K562 (cell line): Measurements from ENCODE around the gene ADAM8. TPM values are rescaled to one million over a fixed set of nuclear protein-coding genes. Genes with fewer than 3 reads are reported as not detected.

Experiments
- ATAC-seq: fragments of 200-7000 bp; cut with Tn5 transposase; 3 replicates; pipeline ENCODE4 v1.9.1; 2020; ENCODE audit warnings: moderate library complexity
- BruUV-seq: library from RNA; stranded (reverse); fragments of 400-500 nt; replicated peaks from 2 replicates; lab custom pipeline; 2021; lab: Mats Ljungman, UMichigan
- CTCF ChIA-PET: fragments of 300-600 bp; formaldehyde crosslinking; extraction: SDS; loops from one replicate; lab custom pipeline; 2021; ENCODE audit warnings: low intra/inter-chr PET ratio; lab: Yijun Ruan, JAX
- POLR2A ChIA-PET: fragments of 300-600, 350-650 bp; sonication (Branson Sonifier 250); formaldehyde crosslinking; extraction: SDS; loops from one replicate; lab custom pipeline; 2021; ENCODE audit warnings: antibody characterized with exemption, inconsistent platforms; lab: Yijun Ruan, JAX
- DNase-seq, 4 experiments: peaks; one replicate each; pipeline versions ENCODE4 v3.0.0 to v3.0.0-alpha.2; 2011 to 2018; ENCODE audit warnings: low spot score in 3 of 4, mixed read lengths in 3 of 4; ENCODE audit errors: extremely low read depth in 1 of 4
- FAIRE-seq: peaks from 2 replicates; lab custom pipeline; 2011; peaks lifted over from hg19 to GRCh38; lab: Jason Lieb, UNC
- H2AFZ ChIP-seq: 2 replicates; pipeline ENCODE4 v1.6.0; 2011; ENCODE audit warnings: low read depth, low read length, control low read depth, inconsistent platforms
- H3K27ac ChIP-seq: fragments of 200-600 bp; 3 replicates; pipeline ENCODE4 v1.8.0; 2011; ENCODE audit warnings: low read depth, mild to moderate bottlenecking, control low read depth, inconsistent platforms, low read length, moderate library complexity, mixed read lengths; ENCODE audit errors: extremely low read depth
- H3K27me3 ChIP-seq, 2 experiments: fragments of 300-600 bp in 1 of 2; 2 replicates in 1 of 2; 3 replicates in 1 of 2; pipeline versions ENCODE4 v1.6.0 to v1.8.0; 2011; ENCODE audit warnings: inconsistent platforms in 2 of 2, low read length in 2 of 2, mild to moderate bottlenecking in 1 of 2, mixed read lengths in 1 of 2, moderate library complexity in 1 of 2; ENCODE audit not compliant: control insufficient read depth in 2 of 2, insufficient read depth in 2 of 2
- H3K36me3 ChIP-seq: fragments of 300-600 bp; 3 replicates; pipeline ENCODE4 v1.8.0; 2011; ENCODE audit warnings: mild to moderate bottlenecking, low read length, inconsistent platforms; ENCODE audit not compliant: control insufficient read depth, insufficient read depth
- H3K4me1 ChIP-seq, 2 experiments: fragments of 200-600 bp in 1 of 2; replicated peaks in 1 of 2; 2 replicates in 1 of 2; 3 replicates in 1 of 2; pipeline versions ENCODE4 v1.5.1 to v1.8.0; 2011; ENCODE audit warnings: inconsistent platforms in 2 of 2, low read length in 2 of 2, mild to moderate bottlenecking in 1 of 2, mixed read lengths in 1 of 2, moderate library complexity in 1 of 2; ENCODE audit not compliant: control insufficient read depth in 2 of 2, insufficient read depth in 2 of 2
- H3K4me2 ChIP-seq: 2 replicates; pipeline ENCODE4 v1.6.1; 2011; ENCODE audit warnings: low read length, control low read depth, inconsistent platforms, mixed read lengths; ENCODE audit not compliant: insufficient read depth
- H3K4me3 ChIP-seq: fragments of 200-600 bp; sonication (generic), shearing (Covaris generic); 2 replicates; pipeline ENCODE4 v1.5.1; 2016; ENCODE audit warnings: control low read depth, inconsistent platforms
- H3K79me2 ChIP-seq: fragments of 200-600 bp; 3 replicates; pipeline ENCODE4 v1.8.0; 2011; ENCODE audit warnings: low read length, inconsistent platforms; ENCODE audit not compliant: control insufficient read depth, insufficient read depth
- H3K9ac ChIP-seq, 2 experiments: 2 replicates each; pipeline versions ENCODE4 v1.6.0 to v1.6.1; 2011; ENCODE audit warnings: low read depth in 2 of 2, low read length in 2 of 2, control low read depth in 1 of 2, inconsistent platforms in 1 of 2, mild to moderate bottlenecking in 1 of 2, mixed read lengths in 1 of 2; ENCODE audit not compliant: insufficient read depth in 1 of 2
- H3K9me1 ChIP-seq: one replicate; pipeline ENCODE4 v1.6.0; 2011; ENCODE audit warnings: inconsistent platforms, mild to moderate bottlenecking, low read length, moderate library complexity; ENCODE audit not compliant: control insufficient read depth, insufficient read depth
- H3K9me3 ChIP-seq: replicated peaks from 2 replicates; pipeline ENCODE4 v1.5.1; 2011; ENCODE audit warnings: low read depth, low read length, inconsistent platforms; ENCODE audit not compliant: control insufficient read depth, insufficient read depth
- H4K20me1 ChIP-seq: replicated peaks from 2 replicates; pipeline ENCODE4 v1.6.1; 2011; ENCODE audit warnings: low read length, inconsistent platforms, mixed read lengths; ENCODE audit not compliant: control insufficient read depth, insufficient read depth
- CBFA2T3 ChIP-seq: fragments of 450-650 bp; IDR thresholded peaks from 2 replicates; pipeline ENCODE4 v1.6.1; 2017
- CREM ChIP-seq: IDR thresholded peaks from 2 replicates; pipeline ENCODE4 v1.6.1; 2014; ENCODE audit warnings: antibody characterized with exemption, low read depth
- ERF ChIP-seq: fragments of 450-650 bp; formaldehyde crosslinking; IDR thresholded peaks from 2 replicates; pipeline ENCODE4 v1.4.0; 2020; ENCODE audit warnings: mild to moderate bottlenecking, mixed read lengths
- ESRRA ChIP-seq: fragments of 450-650 bp; IDR thresholded peaks from 2 replicates; pipeline ENCODE4 v1.6.1; 2014; ENCODE audit warnings: low read depth, mild to moderate bottlenecking, moderate library complexity, borderline replicate concordance
- FOS ChIP-seq: IDR thresholded peaks from 3 replicates; pipeline ENCODE4 v1.6.1; 2011; ENCODE audit not compliant: insufficient read length; ENCODE audit errors: extremely low read depth
- FOXA3 ChIP-seq, 2 experiments: fragments of 450-650 bp in 1 of 2; sonication (generic) in 1 of 2; formaldehyde crosslinking; IDR thresholded peaks in 1 of 2; conservative IDR thresholded peaks in 1 of 2; 2 replicates each; pipeline versions ENCODE4 v1.4.0 to v1.8.0; 2020 to 2022; ENCODE audit warnings: mild to moderate bottlenecking in 2 of 2, missing genetic modification reagents in 1 of 2
- FOXJ3 ChIP-seq: sonication (generic); formaldehyde crosslinking; IDR thresholded peaks from 2 replicates; pipeline ENCODE4 v1.4.0; 2020; ENCODE audit warnings: mild to moderate bottlenecking, missing genetic modification reagents
- NR4A1 ChIP-seq, 2 experiments: fragments of 250-450 bp in 1 of 2; fragments of 450-650 bp in 1 of 2; sonication (Bioruptor Pico) in 1 of 2; IDR thresholded peaks; 2 replicates each; pipeline versions ENCODE4 v1.4.0 to v1.6.1; 2016 to 2020; ENCODE audit warnings: mild to moderate bottlenecking in 2 of 2, missing compliant biosample characterization in 1 of 2, missing genetic modification characterization in 1 of 2, moderate library complexity in 1 of 2
- NRF1 ChIP-seq, 2 experiments: fragments of 450-650 bp; IDR thresholded peaks in 1 of 2; conservative IDR thresholded peaks in 1 of 2; 2 replicates each; pipeline ENCODE4 v1.6.1; 2014; ENCODE audit warnings: mild to moderate bottlenecking in 2 of 2
- POLR2H ChIP-seq: IDR thresholded peaks from 2 replicates; pipeline ENCODE4 v1.6.1; 2016; ENCODE audit warnings: missing genetic modification characterization, low read depth, mild to moderate bottlenecking, control low read depth, missing compliant biosample characterization, moderate library complexity
- RAD21 ChIP-seq, 2 experiments: fragments of 250-450 bp in 1 of 2; fragments of 450-650 bp in 1 of 2; sonication (Bioruptor Pico) in 1 of 2; formaldehyde crosslinking in 1 of 2; IDR thresholded peaks in 1 of 2; conservative IDR thresholded peaks in 1 of 2; 2 replicates each; pipeline versions ENCODE4 v1.4.0 to v1.8.0; 2020 to 2022; ENCODE audit warnings: mild to moderate bottlenecking in 2 of 2, moderate library complexity in 1 of 2
- RFX1 ChIP-seq: fragments of 450-650 bp; IDR thresholded peaks from 2 replicates; pipeline ENCODE4 v1.6.1; 2016; ENCODE audit warnings: mild to moderate bottlenecking, moderate library complexity
- TAF1 ChIP-seq: IDR thresholded peaks from 2 replicates; pipeline ENCODE4 v1.6.1; 2011; ENCODE audit warnings: mild to moderate bottlenecking, low read length, moderate library complexity; ENCODE audit not compliant: insufficient read depth, control insufficient read depth, severe bottlenecking; ENCODE audit errors: extremely low read depth
- ZBED1 ChIP-seq: IDR thresholded peaks from 2 replicates; pipeline ENCODE4 v1.6.1; 2014
- ZFX ChIP-seq: sonication (generic); formaldehyde crosslinking; IDR thresholded peaks from 2 replicates; pipeline ENCODE4 v1.8.0; 2022; ENCODE audit warnings: mild to moderate bottlenecking, missing genetic modification reagents, moderate library complexity
- ZNF507 ChIP-seq: conservative IDR thresholded peaks from 2 replicates; pipeline ENCODE4 v1.6.1; 2017; ENCODE audit warnings: missing genetic modification characterization, missing compliant biosample characterization
- WGBS: fragments of 100-300 bp; shearing (Covaris generic); methylation state at CpG from one replicate; pipeline ENCODE4 v1.1.6; 2016; ENCODE audit warnings: low coverage, mixed read lengths; ENCODE audit not compliant: insufficient coverage; ENCODE audit errors: missing lambda C conversion rate; 5-methylcytosine and 5-hydroxymethylcytosine counted together
- in situ Hi-C: fragments of 300-500 bp; cut with MboI; formaldehyde crosslinking; loops from 4 replicates; pipeline ENCODE4 v1.15.0; 2018; ENCODE audit warnings: inconsistent platforms, mixed read lengths
- intact Hi-C: fragments of 100-400 bp; cut with micrococcal nuclease; formaldehyde crosslinking; loops from 2 replicates; pipeline ENCODE4 v1.14.2; 2022
- polyA plus RNA-seq, 8 experiments: library from polyadenylated mRNA; depleted of rRNA in 4 of 8; stranded (reverse) in 5 of 8; unstranded in 3 of 8; fragments of >200 nt; fragmentation: Nextera tagmentation in 2 of 8; fragmentation: Illumina TruSeq in 1 of 8; extraction: Ambion mirVana in 2 of 8; extraction: Trizol in 1 of 8; gene quantifications; 2 replicates each; pipeline versions ENCODE4 v1.2.1 to v1.2.3, GENCODE V29; 2011 to 2014; ENCODE audit warnings: inconsistent platforms in 1 of 8, missing spikeins in 1 of 8
- total RNA-seq, 7 experiments: library from RNA; depleted of rRNA in 6 of 7; stranded (reverse); fragments of >200 nt in 6 of 7; fragmentation: Illumina TruSeq in 2 of 7; extraction: Trizol in 2 of 7; gene quantifications; 2 replicates each; pipeline versions ENCODE4 v1.2.1 to v1.2.3, GENCODE V29; 2011 to 2021; ENCODE audit warnings: low replicate concordance in 1 of 7
- TF ChIP-seq, protein P1 (sequence below): fragments of 200-400 bp; formaldehyde crosslinking; IDR thresholded peaks from 2 replicates; pipeline ENCODE4 v1.6.1; 2017; ENCODE audit warnings: mild to moderate bottlenecking, low read depth, low read length, moderate library complexity

ADAM8 gene
- total and polyA plus RNA-seq, 9 of the 15 experiments (the other 6 are each of a cell fraction or from before 2014, with no cell fraction given) = 0.07 to 7.0 (median 1.1) TPM

DNA sequence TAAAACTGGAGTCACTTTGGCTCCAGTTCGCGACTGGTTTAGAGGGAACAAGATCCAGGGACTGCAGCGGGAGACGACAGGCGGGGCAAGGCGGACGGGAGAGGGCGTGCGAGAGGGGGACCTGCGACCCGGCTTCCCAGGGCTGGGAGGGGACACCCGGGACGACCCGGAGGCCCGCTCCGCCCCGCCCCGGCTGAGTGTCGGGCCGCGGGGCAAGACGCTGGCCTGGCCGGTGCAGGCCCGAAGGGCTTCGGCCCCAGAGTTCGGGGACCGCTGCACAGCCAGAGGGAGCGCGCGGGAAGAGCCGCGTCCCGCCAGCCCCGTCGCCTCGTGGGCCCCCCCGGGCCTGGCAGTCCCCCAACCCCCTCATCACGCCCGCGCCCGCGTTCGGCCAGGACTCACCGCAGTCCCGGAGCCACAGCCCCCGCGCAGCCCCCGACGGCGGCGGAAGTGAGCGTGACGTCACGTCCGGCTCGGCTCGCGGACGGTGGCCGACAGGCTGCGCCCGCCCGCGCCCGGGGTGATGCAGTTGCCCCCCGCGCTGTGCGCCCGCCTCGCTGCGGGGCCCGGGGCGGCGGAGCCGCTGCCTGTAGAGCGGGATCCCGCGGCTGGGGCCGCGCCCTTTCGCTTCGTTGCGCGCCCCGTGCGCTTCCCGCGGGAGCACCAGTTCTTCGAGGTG is 31.9 kb upstream of the ADAM8 start, which contains the start of the genes TUBGCP2 and ZNF511 (continued):
- TF ChIP-seq FOS = no peak
- no peak; the same call in 1 of the 2 replicates for TF ChIP-seq POLR2H
- TF ChIP-seq ESRRA = no peak
- TF ChIP-seq NR4A1 (CRISPR knock-in tag; IDR thresholded peaks at IDR 0.05) = no peak
- TF ChIP-seq NR4A1 (tag; IDR thresholded peaks at IDR 0.05) = no peak
- TF ChIP-seq ZNF507 (tag) = no peak
- TF ChIP-seq CREM = peak; percentile 93
- no peak for TF ChIP-seq CBFA2T3
- TF ChIP-seq NRF1 (conservative IDR thresholded peaks at IDR 0.05 in 1 of 2, IDR thresholded peaks at IDR 0.05 in 1 of 2) = peak; percentile 76 to 79; a peak in 2 of 4 replicates

DNA sequence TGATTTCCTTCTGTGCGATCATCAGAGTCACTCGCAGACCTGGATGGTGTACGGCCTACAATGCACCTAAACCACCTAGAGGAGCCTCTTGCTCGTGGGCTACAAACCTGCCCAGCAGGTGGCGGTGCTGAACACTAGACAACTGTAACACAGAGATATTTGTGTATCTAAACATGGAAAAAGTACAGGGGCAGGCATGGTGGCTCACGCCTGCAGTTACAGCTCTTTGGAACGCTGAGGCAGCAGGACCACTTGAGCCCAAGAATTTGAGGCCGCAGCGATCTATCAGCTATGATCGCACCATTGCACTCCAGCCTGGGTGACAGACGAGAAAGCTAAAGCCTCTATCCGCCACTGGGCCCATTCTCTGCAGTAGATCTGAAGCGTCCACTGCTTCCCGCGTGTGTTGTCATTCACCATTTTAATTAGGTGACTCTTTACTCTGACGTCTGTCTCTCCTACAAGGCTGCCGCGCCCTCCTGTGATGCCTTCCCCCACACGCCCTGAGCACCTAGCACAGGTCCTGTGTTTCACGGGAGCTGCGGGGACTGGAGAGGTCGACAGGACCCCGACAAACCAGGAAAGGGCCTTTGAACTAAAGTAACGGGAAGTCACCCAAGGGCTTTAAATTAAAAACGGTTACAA is 31.2 kb upstream of the ADAM8 start:
- peak; percentile 90 for FAIRE-seq
- POLR2A ChIA-PET = interaction anchor here (0.6 to 1.2 kb wide), 3 partner anchors 8 to 140 kb away, joined by 3 to 4 read pairs (median 3); no protein-coding TSS in a partner anchor
- Histone ChIP-seq H3K4me3 (peak overlapping the region; percentile 67), H2AFZ (no peak overlapping the region), H3K9me3 (no peaks in the 10 kb centered on the region), H3K27ac (peak overlapping the region; percentile 85), H3K4me1 (peaks cover 21 to 46% of the 10 kb centered on the region in 2 experiments), H3K79me2 (peaks cover 62% of the 10 kb centered on the region), H4K20me1 (no peaks in the 10 kb centered on the region; the same call in 1 of the 2 replicates), H3K9me1 (no peaks in the 10 kb centered on the region), H3K9ac (peak overlapping the region; percentile 75 to 96), H3K4me2 (peak overlapping the region; percentile 92), H3K27me3 (no peaks in the 10 kb centered on the region), H3K36me3 (peaks cover 33% of the 10 kb centered on the region; the same call in 2 of the 3 replicates)
- WGBS = under 1% methylated on average over 22 of the region's 25 CpGs
- CTCF ChIA-PET = interaction anchor here (1.0 kb wide), 1 partner anchor 164 kb away, joined by 3 read pairs; no protein-coding TSS in a partner anchor
- intact Hi-C loops = no loop called here
- BruUV-seq = no TSS peak
- ATAC-seq = peak; percentile 70
- in situ Hi-C loops = loop anchor here (5.0 kb wide), 2 partner anchors 61 to 166 kb away; no protein-coding TSS in a partner anchor
- peak in 2 of 4 experiments; percentile 31 to 91 for DNase-seq
- peak; percentile 69 for TF ChIP-seq ZFX
- peak; percentile 81 for TF ChIP-seq FOXJ3 (CRISPR knock-in tag)
- 0 out of 4 replicates have a peak, but pooled peaks of 1 of the 2 experiments have one; percentile 24 for TF ChIP-seq RAD21 (CRISPR knock-in tag; conservative IDR thresholded peaks at IDR 0.05 in 1 of 2, IDR thresholded peaks at IDR 0.05 in 1 of 2)
- no peak for TF ChIP-seq ERF
- 0 out of 4 replicates have a peak, but pooled peaks of 1 of the 2 experiments have one; percentile 54 for TF ChIP-seq FOXA3 (CRISPR knock-in tag; conservative IDR thresholded peaks at IDR 0.05 in 1 of 2, IDR thresholded peaks at IDR 0.05 in 1 of 2)
- peak; percentile 41 for TF ChIP-seq TAF1
- TF ChIP-seq, protein P1, sequence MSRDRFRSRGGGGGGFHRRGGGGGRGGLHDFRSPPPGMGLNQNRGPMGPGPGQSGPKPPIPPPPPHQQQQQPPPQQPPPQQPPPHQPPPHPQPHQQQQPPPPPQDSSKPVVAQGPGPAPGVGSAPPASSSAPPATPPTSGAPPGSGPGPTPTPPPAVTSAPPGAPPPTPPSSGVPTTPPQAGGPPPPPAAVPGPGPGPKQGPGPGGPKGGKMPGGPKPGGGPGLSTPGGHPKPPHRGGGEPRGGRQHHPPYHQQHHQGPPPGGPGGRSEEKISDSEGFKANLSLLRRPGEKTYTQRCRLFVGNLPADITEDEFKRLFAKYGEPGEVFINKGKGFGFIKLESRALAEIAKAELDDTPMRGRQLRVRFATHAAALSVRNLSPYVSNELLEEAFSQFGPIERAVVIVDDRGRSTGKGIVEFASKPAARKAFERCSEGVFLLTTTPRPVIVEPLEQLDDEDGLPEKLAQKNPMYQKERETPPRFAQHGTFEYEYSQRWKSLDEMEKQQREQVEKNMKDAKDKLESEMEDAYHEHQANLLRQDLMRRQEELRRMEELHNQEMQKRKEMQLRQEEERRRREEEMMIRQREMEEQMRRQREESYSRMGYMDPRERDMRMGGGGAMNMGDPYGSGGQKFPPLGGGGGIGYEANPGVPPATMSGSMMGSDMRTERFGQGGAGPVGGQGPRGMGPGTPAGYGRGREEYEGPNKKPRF = no peak
- 0 out of 2 replicates have a peak, but pooled peaks have one; percentile 13 for TF ChIP-seq ZBED1
- TF ChIP-seq RFX1 = peak; percentile 48
